ENCODE measurements around the gene NUP85.
"Not testable (repeated sequence)": the region's sequence is repeated elsewhere in the genome, so short reads cannot be mapped to it uniquely, and the experiment has no call there.

NUP85 gene

GRCh38 chr17:75199886-75200618, 5.4 kb upstream of the NUP85 start:
- DNase-seq (ENCODE audit: low read depth, low spot score), result no peak

GRCh38 chr17:75205793-75206163, 299 bp downstream of the NUP85 start:
- no peak for DNase-seq (ENCODE audit: low read depth, low spot score)

- not testable (repeated sequence) for DNase-seq (ENCODE audit: low read depth, low spot score)
These were observed 1.6 kb downstream of the NUP85 start for GRCh38 chr17:75207050-75207407.

- no peak for DNase-seq (ENCODE audit: low read depth, low spot score)
These were observed 2.3 kb downstream of the NUP85 start for GRCh38 chr17:75207760-75208159.

GRCh38 chr17:75208161-75208560, 2.7 kb downstream of the NUP85 start:
- no peak for DNase-seq (ENCODE audit: low read depth, low spot score)

GRCh38 chr17:75209061-75209460, 3.6 kb downstream of the NUP85 start:
- DNase-seq (ENCODE audit: low read depth, low spot score), result no peak

- DNase-seq (ENCODE audit: low read depth, low spot score), result no peak
These were observed 12.7 kb downstream of the NUP85 start for GRCh38 chr17:75218131-75218530.

- DNase-seq (ENCODE audit: low read depth, low spot score), result no peak
These were observed 14.3 kb downstream of the NUP85 start for GRCh38 chr17:75219815-75220214.

GRCh38 chr17:75225016-75225415, 19.5 kb downstream of the NUP85 start:
- DNase-seq (ENCODE audit: low read depth, low spot score), result no peak

- DNase-seq (ENCODE audit: low read depth, low spot score), result no peak
These were observed 22.2 kb downstream of the NUP85 start for GRCh38 chr17:75227729-75228128.

- no peak for DNase-seq (ENCODE audit: low read depth, low spot score)
These were observed 22.8 kb downstream of the NUP85 start for GRCh38 chr17:75228305-75228704.

- no peak for DNase-seq (ENCODE audit: low read depth, low spot score)
These were observed 23.4 kb downstream of the NUP85 start for GRCh38 chr17:75228847-75229246.

- DNase-seq (ENCODE audit: low read depth, low spot score), result no peak
These were observed 25.6 kb downstream of the NUP85 start for GRCh38 chr17:75231071-75231470.

- DNase-seq (ENCODE audit: low read depth, low spot score), result no peak
These were observed 26.4 kb downstream of the NUP85 start for GRCh38 chr17:75231741-75232464.

- no peak for DNase-seq (ENCODE audit: low read depth, low spot score)
These were observed 27.3 kb downstream of the NUP85 start for GRCh38 chr17:75232786-75233185.

GRCh38 chr17:75237100-75238014, 31.9 kb downstream of the NUP85 start:
- no peak for DNase-seq (ENCODE audit: low read depth, low spot score)

GRCh38 chr17:75238020-75238580, 32.6 kb downstream of the NUP85 start:
- DNase-seq (ENCODE audit: low read depth, low spot score), result no peak

GRCh38 chr17:75238684-75239191, 33.3 kb downstream of the NUP85 start:
- DNase-seq (ENCODE audit: low read depth, low spot score), result no peak

GRCh38 chr17:75239214-75239613, 33.7 kb downstream of the NUP85 start:
- DNase-seq (ENCODE audit: low read depth, low spot score), result no peak

GRCh38 chr17:75239778-75240393, 34.4 kb downstream of the NUP85 start:
- DNase-seq (ENCODE audit: low read depth, low spot score), result no peak

GRCh38 chr17:75240394-75241142, 35.1 kb downstream of the NUP85 start:
- DNase-seq (ENCODE audit: low read depth, low spot score), result no peak
